LNCAP (cell line): Measurements from ENCODE around the gene KRTAP10-8.

Source experiments
- CTCF ChIP-seq: fragments of 450-650 bp; IDR thresholded peaks from 2 replicates; pipeline ENCODE4 v1.5.1; 2017; ENCODE audit warnings: mild to moderate bottlenecking

Gene KRTAP10-8, protein sequence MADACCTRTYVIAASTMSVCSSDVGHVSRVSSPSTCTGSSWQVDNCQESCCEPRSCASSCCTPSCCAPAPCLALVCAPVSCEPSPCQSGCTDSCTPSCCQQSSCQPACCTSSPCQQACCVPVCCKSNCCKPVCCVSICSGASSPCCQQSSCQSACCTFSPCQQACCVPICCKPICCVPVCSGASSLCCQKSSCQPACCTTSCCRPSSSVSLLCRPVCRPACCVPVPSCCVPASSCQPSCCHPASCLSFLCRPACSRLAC

DNA sequence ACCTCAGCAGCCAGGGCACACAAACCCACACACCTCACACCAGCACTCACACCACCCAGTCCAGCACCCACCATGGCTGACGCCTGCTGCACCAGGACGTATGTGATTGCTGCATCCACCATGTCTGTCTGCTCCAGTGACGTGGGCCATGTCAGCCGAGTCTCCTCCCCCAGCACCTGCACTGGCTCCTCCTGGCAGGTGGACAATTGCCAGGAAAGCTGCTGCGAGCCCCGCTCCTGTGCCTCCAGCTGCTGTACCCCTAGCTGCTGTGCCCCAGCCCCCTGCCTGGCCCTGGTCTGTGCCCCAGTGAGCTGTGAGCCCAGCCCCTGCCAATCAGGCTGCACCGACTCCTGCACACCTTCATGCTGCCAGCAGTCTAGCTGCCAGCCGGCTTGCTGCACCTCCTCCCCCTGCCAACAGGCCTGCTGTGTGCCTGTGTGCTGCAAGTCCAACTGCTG, at the start of gene KRTAP10-8:
Gene KRTAP10-8, plus strand, starts transcription at position 51 of the 458 bp plus-strand sequence. Its CDS starts 22 bp downstream, at position 73.
- no peak for TF ChIP-seq CTCF

DNA sequence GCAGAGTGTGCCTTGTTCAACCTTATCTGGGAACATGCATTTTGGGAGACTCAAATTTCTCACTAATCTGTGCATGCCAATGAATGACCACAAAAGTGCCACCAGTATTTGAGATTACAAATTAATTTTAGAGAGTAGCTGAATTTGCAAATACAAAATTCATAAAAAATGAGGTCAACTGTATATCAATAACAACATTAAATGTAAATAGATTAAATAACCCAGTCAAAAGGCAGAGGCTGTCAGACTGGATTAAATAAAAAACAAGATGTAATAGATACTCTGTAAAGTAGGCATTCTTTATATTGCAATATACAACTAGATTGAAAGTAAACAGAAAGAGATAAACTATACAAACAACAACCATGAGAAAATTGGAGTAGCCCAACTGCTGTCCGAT, 47.8 kb upstream of the KRTAP10-8 start:
- TF ChIP-seq CTCF, result no peak

- TF ChIP-seq CTCF, result no peak
Observed at GRCh38 chr21:44564886-44565598, 46.8 kb upstream of the KRTAP10-8 start.

DNA sequence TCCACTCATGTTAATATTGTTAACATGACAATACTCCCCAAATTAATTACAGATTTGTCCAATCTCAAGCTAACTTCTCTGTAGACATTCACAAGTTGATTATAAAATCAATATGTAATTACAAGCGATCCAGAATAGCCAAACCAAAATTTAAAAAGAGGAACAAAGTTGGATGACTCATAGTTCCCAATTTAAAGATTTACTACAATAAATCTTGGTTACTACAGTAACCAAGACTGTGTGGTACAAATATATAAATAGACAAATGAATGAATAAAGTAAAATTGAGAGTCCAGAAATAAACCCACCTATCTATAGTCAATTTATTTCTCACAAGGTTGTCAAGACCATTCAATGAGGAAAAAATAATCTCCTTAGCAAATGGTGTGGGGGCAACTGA, 45.5 kb upstream of the KRTAP10-8 start:
- TF ChIP-seq CTCF, result no peak

DNA sequence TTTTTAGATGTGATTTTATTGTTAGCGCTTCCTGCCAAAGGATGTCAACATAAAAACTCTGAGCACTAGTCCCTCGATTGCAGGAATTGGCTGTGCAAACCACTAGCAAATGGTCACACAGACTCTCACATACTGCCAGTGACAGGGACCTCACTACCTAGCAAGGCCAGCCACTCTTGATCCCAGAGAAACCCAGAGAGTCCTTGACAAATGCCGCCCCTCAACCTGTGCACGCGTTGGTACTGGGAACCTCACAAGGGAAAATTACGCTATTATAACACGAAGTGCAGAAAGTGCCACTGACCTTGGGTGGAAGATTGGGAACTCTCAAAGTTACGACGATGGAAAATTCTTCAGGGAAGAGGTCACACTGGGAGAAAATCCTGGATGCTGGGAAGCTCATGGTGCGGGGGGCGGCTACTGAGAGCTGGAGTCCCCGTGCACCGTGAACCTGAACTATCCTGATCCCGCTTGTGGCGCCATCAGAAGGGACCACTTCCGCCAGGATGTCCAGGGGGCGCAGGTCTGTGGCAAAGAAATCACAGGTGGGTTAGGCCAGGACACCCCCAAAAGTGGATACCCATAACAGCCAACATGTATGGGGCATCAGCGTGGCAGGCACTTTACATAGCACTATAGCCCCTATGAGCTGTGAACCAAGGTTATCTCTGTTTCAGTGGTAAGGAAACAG, 44.3 kb upstream of the KRTAP10-8 start:
- TF ChIP-seq CTCF, result no peak

- TF ChIP-seq CTCF, result no peak
Observed at GRCh38 chr21:44568261-44568660, 43.6 kb upstream of the KRTAP10-8 start.

DNA sequence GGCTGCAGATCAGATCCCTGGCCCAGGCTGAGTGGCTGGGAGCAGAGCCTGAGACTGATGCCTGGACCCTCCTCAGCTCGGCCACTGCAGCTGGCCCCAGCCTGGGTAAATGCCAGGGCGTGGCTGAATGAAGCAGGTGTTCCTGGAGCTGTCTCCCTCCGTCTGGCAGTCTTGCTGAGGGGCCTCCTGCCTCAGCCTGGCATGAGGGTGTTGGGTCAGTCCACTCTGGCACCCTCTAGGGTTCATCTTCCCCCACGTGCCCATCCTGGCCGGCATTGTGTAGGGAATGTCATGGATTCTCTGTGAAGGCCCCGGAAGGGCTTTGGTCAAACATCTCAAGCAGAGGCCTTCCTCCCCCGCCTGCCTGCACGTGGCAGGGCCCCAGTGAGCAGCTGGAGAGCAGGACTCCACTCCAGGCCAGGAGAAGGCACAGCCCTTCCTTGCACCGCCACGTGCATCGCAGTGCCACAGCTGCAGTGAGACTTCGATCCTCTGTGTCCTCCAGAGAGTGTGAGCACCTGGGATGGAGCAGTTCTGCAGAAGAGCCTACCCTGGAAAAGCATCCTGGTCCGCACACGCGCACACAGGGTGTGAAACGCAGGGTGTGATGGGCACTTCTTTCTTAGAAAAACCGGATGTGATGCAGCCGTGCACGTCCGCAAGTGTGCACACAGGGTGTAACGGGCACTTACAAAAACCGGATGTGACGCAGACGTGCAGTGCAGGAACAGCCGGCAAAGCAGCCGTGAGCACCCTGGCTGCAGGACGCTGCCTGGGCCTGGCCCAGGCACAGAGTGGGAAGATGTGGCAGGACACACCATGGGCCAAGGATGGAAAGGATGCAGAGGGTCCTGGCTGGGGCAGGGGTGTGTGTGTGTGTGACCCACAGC, 43.0 kb upstream of the KRTAP10-8 start:
- no peak for TF ChIP-seq CTCF
